TTC549 (cell line): ENCODE results near the gene C10orf120.

Source experiments
- FAIRE-seq: peaks from 2 replicates; lab custom pipeline; 2012; peaks lifted over from hg19 to GRCh38; lab: Jason Lieb, UNC

C10orf120 gene

GRCh38 chr10:122660696-122661095, 39.0 kb downstream of the C10orf120 start:
- FAIRE-seq = no peak

GRCh38 chr10:122659651-122660050, 40.0 kb downstream of the C10orf120 start:
- FAIRE-seq = no peak

- no peak for FAIRE-seq
These were observed 40.5 kb downstream of the C10orf120 start for GRCh38 chr10:122659126-122659525.

GRCh38 chr10:122658356-122659049, 41.1 kb downstream of the C10orf120 start:
- no peak for FAIRE-seq

GRCh38 chr10:122657729-122658128, 41.9 kb downstream of the C10orf120 start:
- FAIRE-seq = no peak

GRCh38 chr10:122657255-122657654, 42.4 kb downstream of the C10orf120 start:
- no peak for FAIRE-seq

- FAIRE-seq = no peak
These were observed 42.9 kb downstream of the C10orf120 start for GRCh38 chr10:122656741-122657140.

- no peak for FAIRE-seq
These were observed 43.3 kb downstream of the C10orf120 start for GRCh38 chr10:122656308-122656705.

- FAIRE-seq = no peak
These were observed 43.9 kb downstream of the C10orf120 start for GRCh38 chr10:122655524-122656307.

GRCh38 chr10:122650331-122650730, 49.3 kb downstream of the C10orf120 start:
- FAIRE-seq = no peak

- no peak for FAIRE-seq
These were observed 49.7 kb downstream of the C10orf120 start for GRCh38 chr10:122649903-122650302.

GRCh38 chr10:122648599-122649428, 50.8 kb downstream of the C10orf120 start:
- no peak for FAIRE-seq
